HepG2 (cell line): ENCODE results near the gene FAM168A. TPM values are rescaled to one million over a fixed set of nuclear protein-coding genes. Genes with fewer than 3 reads are reported as not detected.

Experiments
- CEBPZ ChIP-seq: IDR thresholded peaks from 2 replicates; pipeline ENCODE4 v1.6.1; 2012; ENCODE audit warnings: low read length, improper control_type of control experiment
- EP300 ChIP-seq, 3 experiments: sonication (generic) in 1 of 3; formaldehyde crosslinking in 1 of 3; IDR thresholded peaks; 2 replicates each; pipeline versions ENCODE4 v1.5.1 to v1.6.1; 2011 to 2020; ENCODE audit warnings: low read depth in 2 of 3, low read length in 2 of 3, borderline replicate concordance in 1 of 3, improper control_type of control experiment in 1 of 3, mild to moderate bottlenecking in 1 of 3, missing genetic modification reagents in 1 of 3, moderate library complexity in 1 of 3
- ETV5 ChIP-seq: IDR thresholded peaks from 2 replicates; pipeline ENCODE4 v1.6.1; 2018; ENCODE audit warnings: missing biosample characterization, missing genetic modification reagents, inconsistent platforms, borderline replicate concordance
- FOXC1 ChIP-seq: sonication (generic); formaldehyde crosslinking; IDR thresholded peaks from 2 replicates; pipeline ENCODE4 v1.8.0; 2022; ENCODE audit warnings: mild to moderate bottlenecking, missing genetic modification reagents, borderline replicate concordance
- PHB2 ChIP-seq: fragments of 450-650 bp; IDR thresholded peaks from 2 replicates; pipeline ENCODE4 v1.6.1; 2018; ENCODE audit not compliant: partially characterized antibody
- TRAFD1 ChIP-seq: sonication (generic); formaldehyde crosslinking; IDR thresholded peaks from 2 replicates; pipeline ENCODE4 v1.5.1; 2020; ENCODE audit warnings: missing genetic modification reagents, mild to moderate bottlenecking, borderline replicate concordance
- YY1 ChIP-seq: IDR thresholded peaks from 2 replicates; pipeline ENCODE4 v1.6.1; 2011; ENCODE audit warnings: low read length, low read depth, moderate library complexity, mild to moderate bottlenecking; ENCODE audit not compliant: insufficient read depth, insufficient replicate concordance
- polyA plus RNA-seq, 8 experiments: library from polyadenylated mRNA; depleted of rRNA in 3 of 8; stranded (reverse) in 7 of 8; unstranded in 1 of 8; fragments of >200 nt; fragmentation: Illumina TruSeq in 4 of 8; extraction: Trizol in 4 of 8; gene quantifications; 2 replicates each; pipeline versions ENCODE4 v1.2.1 to v1.2.3, GENCODE V29; 2011 to 2016; ENCODE audit warnings: low read depth in 4 of 8, missing spikeins in 1 of 8, mixed read lengths in 1 of 8; ENCODE audit not compliant: insufficient read depth in 1 of 8
- total RNA-seq, 5 experiments: library from RNA; depleted of rRNA; stranded (reverse); fragments of >200 nt; fragmentation: Illumina TruSeq; extraction: Trizol; gene quantifications; 2 replicates each; pipeline ENCODE4 v1.2.3, GENCODE V29; 2016; ENCODE audit warnings: low read depth in 1 of 5

Gene FAM168A
- total and polyA plus RNA-seq, 2 of the 13 experiments (the other 11 are each of a cell fraction or from before 2014, with no cell fraction given): 13.9 to 15.8 TPM

- TF ChIP-seq CEBPZ (no peak), TRAFD1 (no peak), FOXC1 (no peak), PHB2 (no peak), YY1 (no peak), EP300 (IDR thresholded peaks at IDR 0.05; ENCODE audit: low read depth in 2 of 2, low read length in 2 of 2) (no peak), EP300 (CRISPR knock-in tag; IDR thresholded peaks at IDR 0.05; ENCODE audit: borderline replicate concordance) (no peak), ETV5 (no peak)
These were observed 48.5 kb downstream of the FAM168A start (continued) for GRCh38 chr11:73549376-73549775.
